SK-N-SH (cell line): ENCODE results near the gene BNC2. TPM values are rescaled to one million over a fixed set of nuclear protein-coding genes. Genes with fewer than 3 reads are reported as not detected.
A peak's percentile ranks its signal among the peaks of the same experiment; 100 is the strongest.

Experiments used
- CTCF ChIA-PET: fragments of 300-600, 350-600 bp; formaldehyde crosslinking; extraction: SDS; loops from one replicate; lab custom pipeline; 2021; lab: Yijun Ruan, JAX
- POLR2A ChIA-PET: fragments of 350-600 bp; sonication (Branson Sonifier 250); formaldehyde crosslinking; extraction: SDS; loops from one replicate; lab custom pipeline; 2020; ENCODE audit warnings: antibody characterized with exemption, inconsistent platforms; lab: Yijun Ruan, JAX
- DNase-seq: peaks from one replicate; pipeline ENCODE4 v3.0.0; 2012
- H2AFZ ChIP-seq: fragments of 200-600 bp; sonication (generic); 2 replicates; pipeline ENCODE4 v1.8.1; 2016; ENCODE audit warnings: antibody characterized with exemption, mild to moderate bottlenecking, low read depth
- H3F3A ChIP-seq: fragments of 200-600 bp; sonication (generic); replicated peaks from 2 replicates; pipeline ENCODE3; 2016; ENCODE audit warnings: antibody characterized with exemption, mild to moderate bottlenecking; ENCODE audit not compliant: insufficient read depth
- H3K27ac ChIP-seq, 2 experiments: fragments of 200-500 bp in 1 of 2; fragments of 200-600 bp in 1 of 2; sonication (Bioruptor generic) in 1 of 2; sonication (generic), shearing (Covaris generic) in 1 of 2; 2 replicates each; pipeline versions ENCODE4 v1.5.1 to v1.6.1; 2014 to 2016; ENCODE audit warnings: low read depth in 2 of 2, inconsistent platforms in 1 of 2, low read length in 1 of 2, mild to moderate bottlenecking in 1 of 2, mixed read lengths in 1 of 2
- H3K27me3 ChIP-seq: fragments of 200-600 bp; sonication (generic), shearing (Covaris generic); 2 replicates; pipeline ENCODE4 v1.6.1; 2016; ENCODE audit warnings: mixed run types; ENCODE audit not compliant: insufficient read depth
- H3K36me3 ChIP-seq, 2 experiments: fragments of 200-500 bp in 1 of 2; fragments of 200-600 bp in 1 of 2; sonication (Bioruptor generic) in 1 of 2; sonication (generic) in 1 of 2; replicated peaks in 1 of 2; 2 replicates each; pipeline versions ENCODE3 to v1.5.1; 2014 to 2016; ENCODE audit warnings: low read length in 1 of 2, mild to moderate bottlenecking in 1 of 2; ENCODE audit not compliant: insufficient read depth in 2 of 2, control insufficient read depth in 1 of 2
- H3K4me1 ChIP-seq, 2 experiments: fragments of 200-500 bp in 1 of 2; fragments of 200-600 bp in 1 of 2; sonication (Bioruptor generic) in 1 of 2; sonication (generic), shearing (Covaris generic) in 1 of 2; 2 replicates each; pipeline versions ENCODE4 v1.5.1 to v1.6.1; 2014 to 2016; ENCODE audit warnings: low read depth in 1 of 2, low read length in 1 of 2, mixed run types in 1 of 2; ENCODE audit not compliant: insufficient read depth in 2 of 2, control insufficient read depth in 1 of 2
- H3K4me2 ChIP-seq: fragments of 200-600 bp; sonication (generic), shearing (Covaris generic); 2 replicates; pipeline ENCODE4 v1.6.1; 2017; ENCODE audit warnings: mixed run types
- H3K4me3 ChIP-seq, 2 experiments: fragments of 200-500 bp in 1 of 2; fragments of 200-600 bp in 1 of 2; sonication (Bioruptor generic) in 1 of 2; sonication (generic), shearing (Covaris generic) in 1 of 2; 2 replicates each; pipeline versions ENCODE4 v1.5.1 to v1.8.1; 2014 to 2016; ENCODE audit warnings: low read depth in 2 of 2, inconsistent platforms in 1 of 2, low read length in 1 of 2, mild to moderate bottlenecking in 1 of 2, mixed read lengths in 1 of 2, moderate library complexity in 1 of 2
- H3K79me2 ChIP-seq: fragments of 200-600 bp; sonication (generic); 2 replicates; pipeline ENCODE4 v1.8.1; 2017; ENCODE audit warnings: mild to moderate bottlenecking; ENCODE audit not compliant: insufficient read depth
- H3K9ac ChIP-seq: fragments of 200-600 bp; sonication (generic); 2 replicates; pipeline ENCODE4 v1.6.1; 2017; ENCODE audit warnings: mixed run types
- H3K9me2 ChIP-seq: fragments of 200-600 bp; sonication (generic); 2 replicates; pipeline ENCODE4 v1.6.1; 2017; ENCODE audit warnings: mixed run types
- H3K9me3 ChIP-seq: fragments of 200-600 bp; sonication (generic); 2 replicates; pipeline ENCODE4 v1.6.1; 2017; ENCODE audit warnings: mixed run types, mild to moderate bottlenecking, moderate library complexity
- H4K20me1 ChIP-seq: fragments of 200-600 bp; sonication (generic); 2 replicates; pipeline ENCODE4 v1.6.1; 2017; ENCODE audit warnings: mild to moderate bottlenecking, mixed run types; ENCODE audit not compliant: insufficient read depth
- FOSL2 ChIP-seq: IDR thresholded peaks from 2 replicates; pipeline ENCODE4 v1.4.0; 2012; ENCODE audit warnings: low read depth, mild to moderate bottlenecking, moderate library complexity, borderline replicate concordance
- FOXM1 ChIP-seq: IDR thresholded peaks from 2 replicates; pipeline ENCODE4 v1.4.0; 2012; ENCODE audit warnings: low read depth, mild to moderate bottlenecking
- IRF3 ChIP-seq: fragments of 150-350 bp; IDR thresholded peaks from 2 replicates; pipeline ENCODE4 v1.6.1; 2016; ENCODE audit warnings: mild to moderate bottlenecking, low read depth, low read length
- NFIC ChIP-seq: IDR thresholded peaks from 2 replicates; pipeline ENCODE4 v1.4.0; 2012; ENCODE audit warnings: borderline replicate concordance
- PBX3 ChIP-seq: IDR thresholded peaks from 2 replicates; pipeline ENCODE4; 2012
- REST ChIP-seq: IDR thresholded peaks from 2 replicates; pipeline ENCODE4 v1.6.1; 2012; ENCODE audit warnings: mild to moderate bottlenecking, low read depth, low read length, moderate library complexity
- RFX5 ChIP-seq: IDR thresholded peaks from 2 replicates; pipeline ENCODE4 v1.6.1; 2012; ENCODE audit warnings: mild to moderate bottlenecking, improper control_type of control experiment, low read length
- TAF1 ChIP-seq: IDR thresholded peaks from 2 replicates; pipeline ENCODE4 v1.6.1; 2012; ENCODE audit warnings: low read depth, mild to moderate bottlenecking, low read length, moderate library complexity, borderline replicate concordance
- TCF12 ChIP-seq: IDR thresholded peaks from 2 replicates; pipeline ENCODE4 v1.4.0; 2012
- USF2 ChIP-seq: fragments of 150-350 bp; IDR thresholded peaks from 2 replicates; pipeline ENCODE4 v1.6.1; 2017; ENCODE audit warnings: antibody characterized with exemption, low read length, low read depth, borderline replicate concordance
- ZBTB33 ChIP-seq: IDR thresholded peaks from 2 replicates; pipeline ENCODE4 v1.4.0; 2012; ENCODE audit warnings: low read depth, borderline replicate concordance
- WGBS: methylation state at CpG from one replicate; pipeline ENCODE4 v1.1.6; 2017; ENCODE audit warnings: low lambda C conversion rate; 5-methylcytosine and 5-hydroxymethylcytosine counted together
- polyA plus RNA-seq, 3 experiments: library from polyadenylated mRNA; depleted of rRNA; stranded (reverse); fragments of >200 nt; gene quantifications; 2 replicates each; pipeline ENCODE4 v1.2.3, GENCODE V29; 2012

Gene BNC2
- polyA plus RNA-seq, 1 of the 3 experiments (the other 2 are of a cell fraction), result 8.8 TPM

- H3F3A ChIP-seq, result peaks cover 9% of the 10 kb centered on the region
- H3K36me3 ChIP-seq, result no peaks in the 10 kb centered on the region
- ChIA-PET POLR2A (no interaction called here), CTCF (interaction anchor here (1.9 kb wide), 1 partner anchor 29 kb away, joined by 4 read pairs; no protein-coding TSS in a partner anchor)
- H3K9me2 ChIP-seq, result no peaks in the 10 kb centered on the region
- no peaks in the 10 kb centered on the region for H3K27me3 ChIP-seq
- no peak overlapping the region for H3K4me3 ChIP-seq
- WGBS, result 89% methylated on average over 6 of the region's 6 CpGs
- peaks cover 0 to 8% of the 10 kb centered on the region in 2 experiments; a peak in 1 of 4 replicates for H3K4me1 ChIP-seq
- no peak overlapping the region for H2AFZ ChIP-seq
- no peak for DNase-seq
- TF ChIP-seq REST, result no peak
- no peak for TF ChIP-seq FOXM1
- TF ChIP-seq PBX3, result no peak
- no peak for TF ChIP-seq TAF1
- TF ChIP-seq USF2, result no peak
- no peak for TF ChIP-seq FOSL2
- TF ChIP-seq TCF12, result no peak
- no peak for TF ChIP-seq IRF3
- TF ChIP-seq ZBTB33, result no peak
- TF ChIP-seq RFX5, result no peak
- TF ChIP-seq NFIC, result no peak
- H3K9ac ChIP-seq, result no peak overlapping the region
- no peaks in the 10 kb centered on the region for H3K79me2 ChIP-seq
- H3K4me2 ChIP-seq, result no peak overlapping the region
- no peaks in the 10 kb centered on the region for H4K20me1 ChIP-seq
- H3K27ac ChIP-seq, result peak overlapping the region in 1 of 2 experiments; percentile 80; a peak in 1 of 4 replicates
- H3K9me3 ChIP-seq, result no peaks in the 10 kb centered on the region
Observed at GRCh38 chr9:16384993-16385392, 485.5 kb downstream of the BNC2 start.
